ENCODE results near the gene DLEC1. TPM values are rescaled to one million over a fixed set of nuclear protein-coding genes. Genes with fewer than 3 reads are reported as not detected.
"Not testable (repeated sequence)": the region's sequence is repeated elsewhere in the genome, so short reads cannot be mapped to it uniquely, and the experiment has no call there.

The DLEC1 gene
- total RNA-seq, 2 experiments from 2014 or later = 0.20 to 0.36 TPM

DNA sequence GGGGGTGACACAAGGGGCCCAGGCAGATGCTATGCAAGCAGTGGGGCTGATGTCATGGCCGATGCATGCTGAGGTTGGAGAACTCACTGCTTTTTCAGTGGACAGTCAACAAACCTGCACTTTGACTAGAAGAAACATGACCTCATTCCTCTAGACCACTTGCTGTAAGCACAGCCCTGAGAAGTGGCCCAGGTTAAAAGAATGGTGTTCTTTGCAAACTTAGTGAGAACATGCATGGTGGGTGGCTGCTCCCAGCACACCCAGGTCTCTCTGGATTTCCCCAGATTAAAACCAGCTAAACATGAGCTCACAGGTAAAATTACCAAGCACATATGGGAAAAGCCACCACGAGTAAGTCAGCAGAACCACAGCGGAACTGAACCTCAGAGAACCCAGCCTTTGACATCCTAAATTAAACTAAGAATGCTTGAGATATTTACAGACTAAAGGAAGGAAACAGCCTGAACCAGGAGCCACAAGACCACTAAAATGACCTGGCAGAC lies 15.5 kb downstream of the DLEC1 start:
- no peak overlapping the region for H3K27ac Mint-ChIP-seq
- TF ChIP-seq, protein P1, sequence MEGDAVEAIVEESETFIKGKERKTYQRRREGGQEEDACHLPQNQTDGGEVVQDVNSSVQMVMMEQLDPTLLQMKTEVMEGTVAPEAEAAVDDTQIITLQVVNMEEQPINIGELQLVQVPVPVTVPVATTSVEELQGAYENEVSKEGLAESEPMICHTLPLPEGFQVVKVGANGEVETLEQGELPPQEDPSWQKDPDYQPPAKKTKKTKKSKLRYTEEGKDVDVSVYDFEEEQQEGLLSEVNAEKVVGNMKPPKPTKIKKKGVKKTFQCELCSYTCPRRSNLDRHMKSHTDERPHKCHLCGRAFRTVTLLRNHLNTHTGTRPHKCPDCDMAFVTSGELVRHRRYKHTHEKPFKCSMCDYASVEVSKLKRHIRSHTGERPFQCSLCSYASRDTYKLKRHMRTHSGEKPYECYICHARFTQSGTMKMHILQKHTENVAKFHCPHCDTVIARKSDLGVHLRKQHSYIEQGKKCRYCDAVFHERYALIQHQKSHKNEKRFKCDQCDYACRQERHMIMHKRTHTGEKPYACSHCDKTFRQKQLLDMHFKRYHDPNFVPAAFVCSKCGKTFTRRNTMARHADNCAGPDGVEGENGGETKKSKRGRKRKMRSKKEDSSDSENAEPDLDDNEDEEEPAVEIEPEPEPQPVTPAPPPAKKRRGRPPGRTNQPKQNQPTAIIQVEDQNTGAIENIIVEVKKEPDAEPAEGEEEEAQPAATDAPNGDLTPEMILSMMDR (IDR thresholded peaks at IDR 0.05) = no peak
- no peak overlapping the region for H3K4me3 Mint-ChIP-seq
- H3K36me3 Mint-ChIP-seq (ENCODE audit: low read depth) = no peaks in the 10 kb centered on the region
- DNase-seq (no peak), ATAC-seq (peak; percentile 42)
- intact Hi-C loops (cut with micrococcal nuclease) = no loop called here
- POLR2A ChIA-PET = no interaction called here
- CTCF ChIA-PET = no interaction called here
- H3K4me1 Mint-ChIP-seq (ENCODE audit: low read depth) = peaks cover 5% of the 10 kb centered on the region
- H3K9me3 Mint-ChIP-seq = no peaks in the 10 kb centered on the region
- H3K27me3 Mint-ChIP-seq = no peaks in the 10 kb centered on the region

DNA sequence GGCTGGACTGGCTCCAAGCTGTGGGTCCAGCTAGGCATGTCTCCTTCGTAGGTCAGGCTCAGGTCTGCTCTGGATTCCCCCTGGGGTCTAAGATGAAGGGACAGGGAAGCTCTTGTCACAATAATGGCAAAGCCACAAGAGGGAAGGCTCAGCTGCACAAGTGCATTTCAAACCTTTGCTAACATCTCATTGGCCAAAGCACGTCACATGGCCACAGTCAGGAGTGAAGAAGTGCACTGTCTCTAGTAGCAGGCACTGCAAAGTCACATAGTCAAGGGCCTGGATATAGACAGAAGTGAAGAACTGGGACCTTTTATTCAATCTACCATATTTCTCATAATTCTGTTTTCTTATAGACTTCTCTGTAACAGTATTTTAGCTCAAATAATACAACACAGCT lies 20.1 kb downstream of the DLEC1 start:
- ChIA-PET CTCF (interaction anchor here (0.8 kb wide), 1 partner anchor 92 kb away, joined by 3 read pairs; no protein-coding TSS in a partner anchor), POLR2A (no interaction called here)
- Mint-ChIP-seq H3K27me3 (no peaks in the 10 kb centered on the region), H3K9me3 (no peaks in the 10 kb centered on the region), H3K4me3 (no peak overlapping the region), H3K36me3 (ENCODE audit: low read depth) (no peaks in the 10 kb centered on the region), H3K27ac (no peak overlapping the region), H3K4me1 (ENCODE audit: low read depth) (peaks cover 5% of the 10 kb centered on the region)
- DNase-seq = no peak
- ATAC-seq = no peak
- TF ChIP-seq, protein P1 (IDR thresholded peaks at IDR 0.05) = no peak
- intact Hi-C loops (cut with micrococcal nuclease) = no loop called here

DNA sequence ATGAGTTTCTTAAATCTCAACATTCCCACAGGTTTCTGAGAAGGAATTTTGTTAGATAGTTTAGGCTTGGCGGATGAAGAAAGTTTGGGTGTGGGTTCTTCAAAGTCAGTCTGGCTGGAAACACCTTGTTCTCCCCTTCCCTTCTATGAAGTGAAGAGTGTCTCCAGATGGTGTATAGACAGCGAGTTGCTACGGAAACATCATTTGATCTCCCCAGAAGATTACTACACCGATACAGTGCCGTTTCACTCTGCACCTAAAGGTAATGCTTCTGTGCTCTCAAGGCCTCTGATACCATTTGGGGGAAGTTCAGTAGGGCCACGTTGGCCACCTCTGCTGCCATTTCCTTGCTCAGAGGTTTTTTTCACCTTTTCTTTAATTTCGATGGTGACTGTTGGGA lies 20.6 kb downstream of the DLEC1 start:
- ATAC-seq = no peak
- Mint-ChIP-seq H3K27me3 (no peaks in the 10 kb centered on the region), H3K27ac (no peak overlapping the region), H3K4me1 (ENCODE audit: low read depth) (peaks cover 5% of the 10 kb centered on the region), H3K4me3 (no peak overlapping the region), H3K36me3 (ENCODE audit: low read depth) (no peaks in the 10 kb centered on the region), H3K9me3 (no peaks in the 10 kb centered on the region)
- intact Hi-C loops (cut with micrococcal nuclease) = no loop called here
- TF ChIP-seq, protein P1 (IDR thresholded peaks at IDR 0.05) = no peak
- DNase-seq = no peak
- ChIA-PET POLR2A (no interaction called here), CTCF (interaction anchor here (0.8 kb wide), 1 partner anchor 92 kb away, joined by 3 read pairs; no protein-coding TSS in a partner anchor)

DNA sequence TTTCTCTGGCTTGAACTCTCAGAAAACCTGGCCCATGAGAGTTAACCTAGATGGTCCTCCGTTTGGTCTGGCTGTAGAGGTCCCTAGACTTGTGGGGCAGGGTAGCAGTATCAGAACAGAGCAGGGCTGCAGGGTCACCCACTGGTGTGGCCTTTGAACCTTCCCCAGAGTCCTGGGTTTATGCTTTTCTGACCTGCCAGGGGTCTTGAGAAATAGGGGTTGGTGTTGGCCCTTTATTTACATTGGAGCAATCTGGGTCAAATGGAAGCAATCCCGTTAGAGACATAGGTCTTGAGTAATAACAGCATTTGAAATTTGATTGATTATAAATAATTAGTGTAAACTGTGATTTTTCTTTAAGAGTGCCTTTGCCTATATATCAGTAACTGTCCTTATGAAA lies 23.8 kb downstream of the DLEC1 start:
- POLR2A ChIA-PET = no interaction called here
- ATAC-seq = no peak
- Mint-ChIP-seq H3K9me3 (no peaks in the 10 kb centered on the region), H3K36me3 (ENCODE audit: low read depth) (peaks cover 2% of the 10 kb centered on the region), H3K27me3 (no peaks in the 10 kb centered on the region), H3K27ac (no peak overlapping the region), H3K4me1 (ENCODE audit: low read depth) (no peaks in the 10 kb centered on the region), H3K4me3 (no peak overlapping the region)
- no peak for DNase-seq
- TF ChIP-seq, protein P1 (IDR thresholded peaks at IDR 0.05) = no peak
- CTCF ChIA-PET = interaction anchor here (1.0 to 1.2 kb wide), 2 partner anchors 88 to 96 kb away, joined by 3 read pairs; no protein-coding TSS in a partner anchor
- intact Hi-C loops (cut with micrococcal nuclease) = no loop called here

DNA sequence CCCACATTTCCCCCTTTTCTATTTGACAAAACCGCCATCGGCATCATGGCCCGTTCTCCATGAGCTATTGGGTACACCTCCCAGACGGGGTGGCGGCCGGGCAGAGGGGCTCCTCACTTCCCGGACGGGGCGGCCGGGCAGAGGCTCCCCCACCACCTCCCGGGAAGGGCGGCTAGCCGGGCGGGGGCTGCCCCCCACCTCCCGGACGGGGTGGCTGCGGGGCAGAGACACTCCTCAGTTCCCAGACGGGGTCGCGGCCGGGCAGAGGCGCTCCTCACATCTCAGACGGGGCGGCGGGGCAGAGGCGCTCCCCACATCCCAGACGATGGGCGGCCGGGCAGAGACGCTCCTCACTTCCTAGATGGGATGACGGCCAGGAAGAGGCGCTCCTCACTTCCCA lies 25.4 kb downstream of the DLEC1 start:
- H3K4me3 Mint-ChIP-seq; H3K27ac Mint-ChIP-seq; intact Hi-C loops (cut with micrococcal nuclease); H3K27me3 Mint-ChIP-seq; H3K36me3 Mint-ChIP-seq (ENCODE audit: low read depth); H3K4me1 Mint-ChIP-seq (ENCODE audit: low read depth); POLR2A ChIA-PET; CTCF ChIA-PET; DNase-seq; H3K9me3 Mint-ChIP-seq; ATAC-seq: not testable (repeated sequence)

Measured in activated CD8-positive, alpha-beta T cell treated with anti-CD3 and anti-CD28 coated beads for 36 hours (primary cell).